HEK293T (cell line): ENCODE results near the gene PDPR.

Source experiments
- ARNT ChIP-seq: fragments of 450-650 bp; IDR thresholded peaks from 2 replicates; pipeline ENCODE4 v1.6.1; 2017; ENCODE audit warnings: mild to moderate bottlenecking
- BHLHE40 ChIP-seq: fragments of 450-650 bp; IDR thresholded peaks from 2 replicates; pipeline ENCODE4 v1.6.1; 2016; ENCODE audit warnings: mild to moderate bottlenecking, moderate library complexity, borderline replicate concordance
- ELF4 ChIP-seq: fragments of 450-650 bp; IDR thresholded peaks from 2 replicates; pipeline ENCODE4 v1.6.1; 2017; ENCODE audit warnings: antibody characterized with exemption
- FOXK2 ChIP-seq: fragments of 450-650 bp; IDR thresholded peaks from 2 replicates; pipeline ENCODE4 v1.6.1; 2016; ENCODE audit warnings: mild to moderate bottlenecking
- HDGF ChIP-seq: fragments of 450-650 bp; IDR thresholded peaks from 2 replicates; pipeline ENCODE4 v1.6.1; 2017; ENCODE audit warnings: antibody characterized with exemption, borderline replicate concordance
- L3MBTL2 ChIP-seq: fragments of 450-650 bp; conservative IDR thresholded peaks from 2 replicates; pipeline ENCODE4 v1.6.1; 2016; ENCODE audit warnings: mild to moderate bottlenecking
- LEF1 ChIP-seq: fragments of 450-650 bp; IDR thresholded peaks from 2 replicates; pipeline ENCODE4 v1.6.1; 2017; ENCODE audit warnings: mild to moderate bottlenecking, borderline replicate concordance
- PKNOX1 ChIP-seq: fragments of 450-650 bp; IDR thresholded peaks from 2 replicates; pipeline ENCODE4 v1.6.1; 2016
- SP1 ChIP-seq: fragments of 450-650 bp; IDR thresholded peaks from 2 replicates; pipeline ENCODE4 v1.6.1; 2017
- SUZ12 ChIP-seq: fragments of 450-650 bp; IDR thresholded peaks from 2 replicates; pipeline ENCODE4 v1.6.1; 2016; ENCODE audit warnings: mild to moderate bottlenecking

- TF ChIP-seq HDGF (no peak), SP1 (no peak), L3MBTL2 (no peak), BHLHE40 (no peak), FOXK2 (no peak), PKNOX1 (no peak), SUZ12 (no peak), LEF1 (no peak), ARNT (no peak), ELF4 (no peak)
Observed at GRCh38 chr16:70152578-70153302, 38.6 kb downstream of the PDPR start.
